Measurements from ENCODE around the gene PGAP2. TPM values are rescaled to one million over a fixed set of nuclear protein-coding genes. Genes with fewer than 3 reads are reported as not detected.

PGAP2 gene
- total RNA-seq, 1 donor from 2014 or later = 26.3 TPM

- DNase-seq (ENCODE audit: low read depth) = no peak
- FAIRE-seq = no peak
- TF ChIP-seq, protein P1, sequence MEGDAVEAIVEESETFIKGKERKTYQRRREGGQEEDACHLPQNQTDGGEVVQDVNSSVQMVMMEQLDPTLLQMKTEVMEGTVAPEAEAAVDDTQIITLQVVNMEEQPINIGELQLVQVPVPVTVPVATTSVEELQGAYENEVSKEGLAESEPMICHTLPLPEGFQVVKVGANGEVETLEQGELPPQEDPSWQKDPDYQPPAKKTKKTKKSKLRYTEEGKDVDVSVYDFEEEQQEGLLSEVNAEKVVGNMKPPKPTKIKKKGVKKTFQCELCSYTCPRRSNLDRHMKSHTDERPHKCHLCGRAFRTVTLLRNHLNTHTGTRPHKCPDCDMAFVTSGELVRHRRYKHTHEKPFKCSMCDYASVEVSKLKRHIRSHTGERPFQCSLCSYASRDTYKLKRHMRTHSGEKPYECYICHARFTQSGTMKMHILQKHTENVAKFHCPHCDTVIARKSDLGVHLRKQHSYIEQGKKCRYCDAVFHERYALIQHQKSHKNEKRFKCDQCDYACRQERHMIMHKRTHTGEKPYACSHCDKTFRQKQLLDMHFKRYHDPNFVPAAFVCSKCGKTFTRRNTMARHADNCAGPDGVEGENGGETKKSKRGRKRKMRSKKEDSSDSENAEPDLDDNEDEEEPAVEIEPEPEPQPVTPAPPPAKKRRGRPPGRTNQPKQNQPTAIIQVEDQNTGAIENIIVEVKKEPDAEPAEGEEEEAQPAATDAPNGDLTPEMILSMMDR (IDR thresholded peaks at IDR 0.05; ENCODE audit: insufficient read depth, low read length, severe bottlenecking) = no peak
- Histone ChIP-seq H3K27me3 (ENCODE audit: control insufficient read depth, insufficient read depth, low read length) (no peaks in the 10 kb centered on the region), H3K36me3 (ENCODE audit: control insufficient read depth, insufficient read depth, low read length) (peaks cover 7% of the 10 kb centered on the region), H3K4me3 (ENCODE audit: low read depth, low read length) (no peak overlapping the region)
Measured at GRCh38 chr11:3820971-3821370, 12.6 kb downstream of the PGAP2 start.

DNA sequence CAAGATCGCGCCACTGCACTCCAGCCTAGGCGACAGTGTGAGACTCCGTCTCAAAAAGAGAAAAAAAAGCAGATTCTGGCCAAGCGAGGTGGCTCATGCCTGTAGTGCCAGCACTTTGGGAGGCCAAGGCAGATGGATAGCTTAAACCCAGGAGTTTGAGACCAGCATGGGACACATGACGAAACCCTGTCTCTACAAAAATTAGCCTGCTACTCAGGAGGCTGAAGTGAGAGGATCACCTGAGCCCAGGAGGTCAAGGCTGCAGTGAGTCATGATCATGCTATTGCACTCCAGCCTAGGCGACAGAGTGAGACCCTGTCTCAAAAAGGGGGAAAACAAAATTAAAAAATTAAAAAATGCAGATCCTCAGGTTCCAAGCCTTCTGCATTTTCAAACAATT, 14.0 kb downstream of the PGAP2 start:
- no peak for DNase-seq (ENCODE audit: low read depth)
- no peaks in the 10 kb centered on the region for H3K27me3 ChIP-seq (ENCODE audit: control insufficient read depth, insufficient read depth, low read length)
- H3K36me3 ChIP-seq (ENCODE audit: control insufficient read depth, insufficient read depth, low read length) = peaks cover 10% of the 10 kb centered on the region
- no peak overlapping the region for H3K4me3 ChIP-seq (ENCODE audit: low read depth, low read length)
- no peak for FAIRE-seq
- TF ChIP-seq, protein P1 (IDR thresholded peaks at IDR 0.05; ENCODE audit: insufficient read depth, low read length, severe bottlenecking) = no peak

- FAIRE-seq (no peak), DNase-seq (ENCODE audit: low read depth) (peak; percentile 37)
Measured at GRCh38 chr11:3823303-3823702, 14.9 kb downstream of the PGAP2 start.

DNA sequence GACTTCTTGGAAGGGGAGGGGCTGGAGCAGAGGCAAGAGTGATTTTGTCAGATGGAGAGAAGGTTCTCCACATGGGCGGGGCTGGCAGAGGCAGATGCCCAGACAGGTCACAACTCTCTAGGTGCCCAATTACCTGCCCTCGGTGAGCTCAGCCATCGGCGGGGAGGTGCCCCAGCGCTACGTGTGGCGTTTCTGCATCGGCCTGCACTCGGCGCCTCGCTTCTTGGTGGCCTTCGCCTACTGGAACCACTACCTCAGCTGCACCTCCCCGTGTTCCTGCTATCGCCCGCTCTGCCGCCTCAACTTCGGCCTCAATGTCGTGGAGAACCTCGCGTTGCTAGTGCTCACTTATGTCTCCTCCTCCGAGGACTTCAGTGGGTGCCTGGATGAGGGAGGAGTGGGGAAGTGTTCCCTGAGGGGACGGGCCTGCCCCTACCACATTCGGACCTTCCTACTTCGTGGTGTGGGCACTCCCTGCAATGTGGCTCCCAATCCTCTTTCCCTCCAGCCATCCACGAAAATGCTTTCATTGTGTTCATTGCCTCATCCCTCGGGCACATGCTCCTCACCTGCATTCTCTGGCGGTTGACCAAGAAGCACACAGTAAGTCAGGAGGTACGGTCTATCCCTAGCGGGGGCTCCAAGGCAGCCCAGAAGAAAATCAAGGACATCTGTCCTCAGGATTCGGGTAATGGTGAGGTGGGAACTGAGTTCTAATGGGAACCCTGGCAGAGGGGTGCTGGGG, 15.6 kb downstream of the PGAP2 start:
- no peak overlapping the region for H3K4me3 ChIP-seq (ENCODE audit: low read depth, low read length)
- DNase-seq (ENCODE audit: low read depth) = no peak
- H3K27me3 ChIP-seq (ENCODE audit: control insufficient read depth, insufficient read depth, low read length) = no peaks in the 10 kb centered on the region
- peaks cover 14% of the 10 kb centered on the region for H3K36me3 ChIP-seq (ENCODE audit: control insufficient read depth, insufficient read depth, low read length)
- no peak for FAIRE-seq
- TF ChIP-seq, protein P1 (IDR thresholded peaks at IDR 0.05; ENCODE audit: insufficient read depth, low read length, severe bottlenecking) = no peak

More at GRCh38 chr11:3823303-3823702, 14.9 kb downstream of the PGAP2 start:
- no peak overlapping the region for H3K4me3 ChIP-seq (ENCODE audit: low read depth, low read length)
- no peaks in the 10 kb centered on the region for H3K27me3 ChIP-seq (ENCODE audit: control insufficient read depth, insufficient read depth, low read length)
- TF ChIP-seq, protein P1 (IDR thresholded peaks at IDR 0.05; ENCODE audit: insufficient read depth, low read length, severe bottlenecking) = no peak
- H3K36me3 ChIP-seq (ENCODE audit: control insufficient read depth, insufficient read depth, low read length) = peaks cover 14% of the 10 kb centered on the region

DNA sequence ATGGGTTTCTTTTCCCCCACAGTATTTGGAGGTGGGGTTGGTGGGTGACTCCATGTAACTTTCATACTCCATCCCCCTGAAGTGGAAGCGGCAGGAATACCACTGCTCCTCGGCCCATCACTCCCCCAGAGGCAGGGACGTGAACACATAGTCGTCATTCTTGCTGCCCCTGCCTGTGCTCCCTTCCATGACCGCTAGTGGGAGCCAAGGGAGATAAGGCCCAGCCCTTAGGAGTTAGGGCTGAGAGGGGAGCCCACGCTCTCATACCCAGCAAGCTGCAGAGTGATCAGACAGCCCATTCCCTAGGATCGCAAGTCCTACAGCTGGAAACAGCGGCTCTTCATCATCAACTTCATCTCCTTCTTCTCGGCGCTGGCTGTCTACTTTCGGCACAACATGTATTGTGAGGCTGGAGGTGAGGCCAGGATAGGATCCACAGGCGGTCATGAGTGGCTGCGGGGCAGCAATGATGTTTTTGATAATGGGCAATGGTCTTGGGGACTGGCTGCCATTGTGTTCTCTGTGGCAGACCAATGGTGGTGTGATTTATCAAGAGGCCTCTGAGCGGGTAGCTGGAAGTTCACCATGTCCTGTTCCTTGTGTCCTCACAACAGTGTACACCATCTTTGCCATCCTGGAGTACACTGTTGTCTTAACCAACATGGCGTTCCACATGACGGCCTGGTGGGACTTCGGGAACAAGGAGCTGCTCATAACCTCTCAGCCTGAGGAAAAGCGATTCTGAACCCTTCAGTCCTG, 16.5 kb downstream of the PGAP2 start:
- TF ChIP-seq, protein P1 (IDR thresholded peaks at IDR 0.05; ENCODE audit: insufficient read depth, low read length, severe bottlenecking) = peak; percentile 70
- Histone ChIP-seq H3K36me3 (ENCODE audit: control insufficient read depth, insufficient read depth, low read length) (peaks cover 14% of the 10 kb centered on the region), H3K4me3 (ENCODE audit: low read depth, low read length) (no peak overlapping the region), H3K27me3 (ENCODE audit: control insufficient read depth, insufficient read depth, low read length) (no peaks in the 10 kb centered on the region)
- FAIRE-seq (no peak), DNase-seq (ENCODE audit: low read depth) (peak; percentile 46)

Measured in bronchial epithelial cell (primary cell).